ENCODE results near the gene RHO. TPM values are rescaled to one million over a fixed set of nuclear protein-coding genes. Genes with fewer than 3 reads are reported as not detected.

RHO gene
- total RNA-seq, 2 experiments from 2014 or later: not detected

DNA sequence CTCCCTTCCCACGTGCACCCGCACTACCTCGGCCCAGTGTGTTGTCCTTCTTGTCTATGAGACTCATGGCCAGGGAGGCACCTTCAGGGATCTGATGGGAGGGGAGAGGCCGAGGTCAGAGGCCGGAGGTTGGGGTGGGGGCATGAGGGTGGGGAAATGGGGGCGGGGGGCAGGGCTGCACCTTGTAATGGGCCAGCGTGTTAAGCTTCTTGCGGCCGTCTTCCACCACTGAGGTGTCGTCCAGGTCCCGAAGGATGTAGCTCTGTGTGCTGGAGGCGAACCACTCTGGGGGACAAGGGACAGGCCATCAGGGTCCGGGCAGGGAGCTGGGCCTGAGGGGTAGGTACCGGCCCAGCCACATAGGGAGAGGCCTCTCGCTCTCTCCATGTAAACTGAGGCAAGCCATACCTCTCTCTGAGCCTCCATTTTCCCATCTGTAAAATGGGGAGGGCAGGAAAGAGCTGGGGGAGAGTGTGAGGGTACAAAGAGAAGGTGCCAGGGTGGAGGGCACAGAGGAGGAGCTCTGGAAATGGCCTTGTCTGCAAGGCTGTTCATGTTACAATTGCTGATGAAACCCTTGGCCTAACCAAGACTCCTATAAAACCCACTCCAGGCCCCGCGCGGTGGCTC is 33.3 kb downstream of the RHO start:
- CTCF ChIA-PET: no interaction called here
- no peak for ATAC-seq (ENCODE audit: poor library complexity)

GRCh38 chr3:129562803-129563202 is 34.4 kb downstream of the RHO start:
- no peaks in the 10 kb centered on the region for H3K9me3 Mint-ChIP-seq

More for the DNA sequence above, 33.3 kb downstream of the RHO start:
- Mint-ChIP-seq H3K27ac (no peak overlapping the region), H3K4me3 (no peak overlapping the region), H3K4me1 (ENCODE audit: low read depth) (no peaks in the 10 kb centered on the region), H3K36me3 (ENCODE audit: low read depth) (no peaks in the 10 kb centered on the region), H3K9me3 (no peaks in the 10 kb centered on the region), H3K27me3 (no peaks in the 10 kb centered on the region)
- H3K27ac ChIP-seq (ENCODE audit: low read depth in 1 of 2, low read length in 2 of 2): no peak overlapping the region
- H3K36me3 ChIP-seq (ENCODE audit: insufficient read depth, low read length): peaks cover 7% of the 10 kb centered on the region
- intact Hi-C loops (cut with DNase I, micrococcal nuclease): no loop called here
- peaks cover 0 to 5% of the 10 kb centered on the region in 2 experiments for H3K9me3 ChIP-seq (ENCODE audit: control insufficient read depth in 1 of 2, insufficient read depth in 1 of 2, low read length in 2 of 2)
- no peak for DNase-seq
- H3K4me1 ChIP-seq (ENCODE audit: insufficient read depth, low read length): peaks cover 8% of the 10 kb centered on the region
- no peaks in the 10 kb centered on the region for H3K27me3 ChIP-seq (ENCODE audit: control insufficient read depth in 1 of 2, insufficient read depth in 2 of 2, low read length in 2 of 2)
- TF ChIP-seq, protein P1, sequence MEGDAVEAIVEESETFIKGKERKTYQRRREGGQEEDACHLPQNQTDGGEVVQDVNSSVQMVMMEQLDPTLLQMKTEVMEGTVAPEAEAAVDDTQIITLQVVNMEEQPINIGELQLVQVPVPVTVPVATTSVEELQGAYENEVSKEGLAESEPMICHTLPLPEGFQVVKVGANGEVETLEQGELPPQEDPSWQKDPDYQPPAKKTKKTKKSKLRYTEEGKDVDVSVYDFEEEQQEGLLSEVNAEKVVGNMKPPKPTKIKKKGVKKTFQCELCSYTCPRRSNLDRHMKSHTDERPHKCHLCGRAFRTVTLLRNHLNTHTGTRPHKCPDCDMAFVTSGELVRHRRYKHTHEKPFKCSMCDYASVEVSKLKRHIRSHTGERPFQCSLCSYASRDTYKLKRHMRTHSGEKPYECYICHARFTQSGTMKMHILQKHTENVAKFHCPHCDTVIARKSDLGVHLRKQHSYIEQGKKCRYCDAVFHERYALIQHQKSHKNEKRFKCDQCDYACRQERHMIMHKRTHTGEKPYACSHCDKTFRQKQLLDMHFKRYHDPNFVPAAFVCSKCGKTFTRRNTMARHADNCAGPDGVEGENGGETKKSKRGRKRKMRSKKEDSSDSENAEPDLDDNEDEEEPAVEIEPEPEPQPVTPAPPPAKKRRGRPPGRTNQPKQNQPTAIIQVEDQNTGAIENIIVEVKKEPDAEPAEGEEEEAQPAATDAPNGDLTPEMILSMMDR (IDR thresholded peaks at IDR 0.05): no peak
- POLR2A ChIA-PET: no interaction called here
- no peak overlapping the region for H3K4me3 ChIP-seq (ENCODE audit: low read length)

DNA sequence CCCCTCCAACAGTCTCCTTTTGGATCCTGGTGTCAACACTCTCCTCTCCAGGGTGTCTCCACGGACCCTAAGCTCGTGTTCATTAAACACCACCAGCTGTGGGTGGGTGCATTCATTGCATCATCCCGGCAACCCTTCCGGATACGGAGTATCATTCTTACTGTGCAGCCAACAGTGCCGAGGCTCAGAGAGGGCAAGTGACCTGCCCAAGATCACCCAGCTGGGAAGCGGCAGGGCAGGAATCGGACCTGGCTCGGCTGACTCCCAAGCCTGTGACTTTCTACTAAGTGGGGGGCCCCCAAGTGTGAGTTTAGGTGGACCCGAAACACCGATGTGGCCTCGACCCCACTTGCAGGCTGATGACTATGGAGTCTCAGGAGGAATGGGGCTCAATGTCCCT is 34.9 kb downstream of the RHO start:
- intact Hi-C loops (cut with DNase I, micrococcal nuclease): no loop called here
- Histone ChIP-seq H3K36me3 (ENCODE audit: insufficient read depth, low read length) (peaks cover 7% of the 10 kb centered on the region), H3K9me3 (ENCODE audit: control insufficient read depth in 1 of 2, insufficient read depth in 1 of 2, low read length in 2 of 2) (peaks cover 0 to 5% of the 10 kb centered on the region in 2 experiments), H3K27me3 (ENCODE audit: control insufficient read depth in 1 of 2, insufficient read depth in 2 of 2, low read length in 2 of 2) (no peaks in the 10 kb centered on the region), H3K4me1 (ENCODE audit: insufficient read depth, low read length) (peaks cover 6% of the 10 kb centered on the region), H3K27ac (ENCODE audit: low read depth in 1 of 2, low read length in 2 of 2) (no peak overlapping the region), H3K4me3 (ENCODE audit: low read length) (no peak overlapping the region)
- Mint-ChIP-seq H3K36me3 (ENCODE audit: low read depth) (no peaks in the 10 kb centered on the region), H3K9me3 (no peaks in the 10 kb centered on the region), H3K4me1 (ENCODE audit: low read depth) (no peaks in the 10 kb centered on the region), H3K27me3 (no peaks in the 10 kb centered on the region), H3K4me3 (no peak overlapping the region), H3K27ac (no peak overlapping the region)
- DNase-seq (no peak), ATAC-seq (ENCODE audit: poor library complexity) (no peak)
- TF ChIP-seq, protein P1 (IDR thresholded peaks at IDR 0.05): no peak
- POLR2A ChIA-PET: no interaction called here
- CTCF ChIA-PET: no interaction called here

More at GRCh38 chr3:129562803-129563202, 34.4 kb downstream of the RHO start:
- H3K27me3 Mint-ChIP-seq: no peaks in the 10 kb centered on the region
- Histone ChIP-seq H3K4me1 (ENCODE audit: insufficient read depth, low read length) (peaks cover 8% of the 10 kb centered on the region), H3K4me3 (ENCODE audit: low read length) (no peak overlapping the region), H3K27ac (ENCODE audit: low read depth in 1 of 2, low read length in 2 of 2) (no peak overlapping the region), H3K36me3 (ENCODE audit: insufficient read depth, low read length) (peaks cover 7% of the 10 kb centered on the region), H3K27me3 (ENCODE audit: control insufficient read depth in 1 of 2, insufficient read depth in 2 of 2, low read length in 2 of 2) (no peaks in the 10 kb centered on the region), H3K9me3 (ENCODE audit: control insufficient read depth in 1 of 2, insufficient read depth in 1 of 2, low read length in 2 of 2) (peaks cover 0 to 5% of the 10 kb centered on the region in 2 experiments)
- intact Hi-C loops (cut with DNase I, micrococcal nuclease): no loop called here
- no peak overlapping the region for H3K27ac Mint-ChIP-seq
- H3K36me3 Mint-ChIP-seq (ENCODE audit: low read depth): no peaks in the 10 kb centered on the region
- ATAC-seq (ENCODE audit: poor library complexity) (no peak), DNase-seq (no peak)
- ChIA-PET POLR2A (no interaction called here), CTCF (no interaction called here)
- TF ChIP-seq, protein P1 (IDR thresholded peaks at IDR 0.05): no peak
- no peaks in the 10 kb centered on the region for H3K4me1 Mint-ChIP-seq (ENCODE audit: low read depth)
- H3K4me3 Mint-ChIP-seq: no peak overlapping the region
